ENCODE measurements around the gene TECR.
A peak's percentile ranks its signal among the peaks of the same experiment; 100 is the strongest.

TECR gene

GRCh38 chr19:14510311-14511228 is 18.8 kb upstream of the TECR start:
- no peak for DNase-seq (ENCODE audit: low read depth in 3 of 3)

GRCh38 chr19:14511229-14511593 is 18.2 kb upstream of the TECR start:
- DNase-seq (ENCODE audit: low read depth in 3 of 3): no peak

- no peak for DNase-seq (ENCODE audit: low read depth in 3 of 3)
Observed at GRCh38 chr19:14512406-14512961, 16.9 kb upstream of the TECR start.

GRCh38 chr19:14514215-14514863 is 15.1 kb upstream of the TECR start:
- DNase-seq (ENCODE audit: low read depth in 3 of 3): no peak

GRCh38 chr19:14515501-14516047 is 13.8 kb upstream of the TECR start:
- no peak for DNase-seq (ENCODE audit: low read depth in 3 of 3)

- DNase-seq (ENCODE audit: low read depth in 3 of 3): no peak
Observed at GRCh38 chr19:14516048-14516534, 13.3 kb upstream of the TECR start.

- no peak for DNase-seq (ENCODE audit: low read depth in 3 of 3)
Observed at GRCh38 chr19:14516746-14517438, 12.5 kb upstream of the TECR start.

GRCh38 chr19:14517446-14517839 is 12.0 kb upstream of the TECR start:
- DNase-seq (ENCODE audit: low read depth in 3 of 3): no peak

- peak in 2 of 3 experiments; percentile 44 to 72 for DNase-seq (ENCODE audit: low read depth in 3 of 3)
Observed at GRCh38 chr19:14517840-14518505, 11.4 kb upstream of the TECR start, which contains the start of gene DNAJB1. DNAJB1 (minus strand) TSS chr19:14518397; CDS start chr19:14518349, 48 bp downstream.

GRCh38 chr19:14519245-14519859 is 10.0 kb upstream of the TECR start:
- DNase-seq (ENCODE audit: low read depth in 3 of 3): no peak

GRCh38 chr19:14519860-14520407 is 9.5 kb upstream of the TECR start:
- no peak for DNase-seq (ENCODE audit: low read depth in 3 of 3)

GRCh38 chr19:14520543-14520942 is 8.9 kb upstream of the TECR start:
- no peak for DNase-seq (ENCODE audit: low read depth in 3 of 3)

GRCh38 chr19:14525729-14526128 is 3.7 kb upstream of the TECR start:
- DNase-seq (ENCODE audit: low read depth in 3 of 3): no peak

- DNase-seq (ENCODE audit: low read depth in 3 of 3): no peak
Observed at GRCh38 chr19:14526423-14526822, 3.0 kb upstream of the TECR start.

- no peak for DNase-seq (ENCODE audit: low read depth in 3 of 3)
Observed at GRCh38 chr19:14528419-14529253, 758 bp upstream of the TECR start.

- no peak for DNase-seq (ENCODE audit: low read depth in 3 of 3)
Observed at GRCh38 chr19:14530005-14530348, 583 bp downstream of the TECR start.

GRCh38 chr19:14530506-14530905 is 1.1 kb downstream of the TECR start:
- DNase-seq (ENCODE audit: low read depth in 3 of 3): no peak

GRCh38 chr19:14533450-14533849 is 4.1 kb downstream of the TECR start:
- DNase-seq (ENCODE audit: low read depth in 3 of 3): no peak

- peak in 1 of 3 experiments; percentile 52 for DNase-seq (ENCODE audit: low read depth in 3 of 3)
Observed at GRCh38 chr19:14536926-14537692, 7.7 kb downstream of the TECR start.

Data from stimulated activated CD4-positive, alpha-beta T cell treated with anti-CD3 and anti-CD28 coated beads, TNF-alpha, amount 100 ng/mL, for 24 hours (primary cell).